ENCODE data around the gene IL19.

Gene IL19

DNA sequence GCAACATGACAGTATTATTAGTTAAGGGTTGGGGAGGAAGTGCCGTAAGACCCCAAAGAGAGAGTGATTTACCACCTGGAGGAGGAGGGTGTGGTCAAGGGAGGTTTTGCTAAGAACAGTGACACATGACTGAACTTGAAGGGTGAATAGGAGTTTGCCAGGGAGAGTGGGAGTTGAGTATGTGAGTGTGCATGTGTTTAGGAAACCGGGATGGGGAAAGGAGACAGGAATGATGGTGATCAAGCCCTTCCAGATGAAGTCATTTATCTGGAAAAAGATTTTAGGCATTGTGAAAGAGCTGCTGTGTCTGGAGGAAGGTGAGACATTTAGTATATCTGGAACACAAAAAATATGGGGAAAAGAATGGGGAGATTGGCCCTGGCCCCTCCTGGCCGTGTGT, 29.8 kb downstream of the IL19 start:
- DNase-seq (ENCODE audit: low spot score): no peak

DNA sequence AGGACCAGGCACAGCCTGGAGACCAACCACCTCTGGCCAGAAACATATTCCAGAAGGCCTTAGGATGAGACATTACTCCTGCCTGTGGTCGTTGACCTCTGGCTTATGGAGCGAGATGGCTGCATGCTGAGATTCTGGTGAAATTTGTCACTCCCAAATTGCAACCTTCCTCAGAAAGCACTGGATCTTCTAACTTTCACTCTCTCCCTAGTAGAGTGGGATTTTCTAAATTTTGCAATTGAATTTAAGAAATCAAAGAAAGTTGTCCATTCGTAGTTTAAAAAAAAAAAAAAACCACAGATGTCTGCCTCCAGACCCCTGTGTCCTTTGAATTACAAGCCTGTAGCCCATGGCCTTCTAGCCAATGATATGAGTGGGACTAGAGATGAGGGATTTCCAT, 30.3 kb downstream of the IL19 start:
- DNase-seq (ENCODE audit: low spot score): no peak

DNA sequence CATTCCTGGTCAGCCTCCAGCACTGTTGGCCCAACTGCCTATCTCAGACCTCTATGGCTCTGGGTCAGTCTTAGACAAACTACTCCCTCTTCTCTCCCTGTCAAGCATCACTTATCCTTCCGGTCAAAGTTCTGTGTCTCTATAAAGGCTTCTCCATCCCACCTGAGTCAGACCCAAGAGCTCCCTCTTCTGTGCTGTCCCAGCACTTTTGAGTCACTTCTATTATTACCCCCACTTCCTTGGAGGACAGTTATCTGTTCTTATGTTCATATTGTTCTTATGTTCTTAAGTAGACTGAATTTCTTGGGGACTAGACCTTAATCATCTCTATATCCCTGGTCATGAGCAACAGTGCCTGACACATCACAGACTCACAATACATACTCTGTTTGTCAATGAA, 30.9 kb downstream of the IL19 start:
- DNase-seq (ENCODE audit: low spot score): no peak

DNA sequence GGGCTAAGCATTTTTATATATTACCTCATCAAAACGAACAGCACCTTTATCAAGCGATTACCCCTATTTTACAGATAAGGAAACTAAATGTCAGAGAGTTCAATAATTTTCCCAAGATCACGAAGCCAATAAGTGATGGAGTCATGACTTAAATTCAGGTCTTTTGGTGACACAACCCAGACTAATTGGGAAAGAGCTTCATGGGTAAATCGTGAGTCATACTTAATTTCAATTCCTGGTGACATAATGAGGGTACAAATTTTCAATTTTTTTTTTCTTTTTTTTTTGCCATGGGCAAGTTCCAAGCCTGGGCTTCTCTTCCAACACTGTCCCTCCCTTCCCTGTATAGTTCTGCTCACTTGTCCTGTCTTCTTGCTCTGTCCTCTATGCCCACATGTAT, 31.8 kb downstream of the IL19 start:
- DNase-seq (ENCODE audit: low spot score): no peak

DNA sequence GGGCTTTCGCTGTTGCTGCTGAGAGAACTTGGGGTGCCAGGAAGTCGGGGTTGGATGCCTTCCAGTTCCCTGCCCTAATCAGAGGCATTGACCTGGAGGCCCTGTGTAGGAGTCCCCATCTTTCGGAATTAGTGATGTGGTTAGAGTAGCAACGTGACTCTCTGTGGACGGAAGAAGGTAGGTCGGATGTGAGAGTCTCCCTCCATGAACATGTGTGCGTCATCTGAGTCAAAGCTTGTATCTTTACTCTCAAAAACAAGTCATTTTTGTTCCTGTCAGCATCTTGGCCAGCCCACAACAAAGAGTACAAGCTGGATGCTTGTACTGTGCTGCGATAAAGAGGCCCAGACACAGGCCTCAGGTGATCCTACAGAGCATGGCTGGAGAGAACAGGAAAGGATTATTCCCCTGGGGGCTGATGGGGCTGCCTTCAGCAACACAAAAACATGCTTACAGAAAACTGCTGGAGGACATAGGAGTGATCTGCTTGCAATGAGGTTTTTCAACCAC, 32.7 kb downstream of the IL19 start:
- no peak for DNase-seq (ENCODE audit: low spot score)

DNA sequence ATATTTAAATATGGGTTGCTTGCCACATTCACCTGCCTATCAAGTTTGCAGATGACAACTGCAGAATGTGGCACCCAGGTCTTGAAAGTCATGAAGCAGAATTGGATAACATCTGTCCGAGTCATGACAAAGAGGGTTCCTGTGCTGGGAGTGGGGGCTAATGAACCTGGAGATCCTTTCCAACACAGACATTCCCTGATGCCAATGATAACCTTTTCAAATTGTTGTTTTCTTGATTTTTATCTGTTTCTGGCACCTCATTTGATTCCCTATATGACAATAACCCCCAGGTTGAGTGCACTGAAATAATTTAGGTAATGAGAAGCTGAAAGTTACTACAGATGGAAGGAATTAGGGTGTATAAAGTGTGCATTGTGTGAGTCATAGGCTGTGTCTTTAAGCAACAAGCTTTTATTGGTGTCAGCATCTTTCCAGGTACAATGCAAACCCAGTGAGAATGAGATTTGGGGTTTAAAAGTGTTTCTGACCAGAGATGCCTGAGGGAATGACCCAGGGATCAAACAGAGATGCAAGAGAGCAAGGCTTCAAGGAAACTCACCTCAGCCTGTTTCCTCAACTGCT, 33.7 kb downstream of the IL19 start:
- DNase-seq (ENCODE audit: low spot score): no peak

DNA sequence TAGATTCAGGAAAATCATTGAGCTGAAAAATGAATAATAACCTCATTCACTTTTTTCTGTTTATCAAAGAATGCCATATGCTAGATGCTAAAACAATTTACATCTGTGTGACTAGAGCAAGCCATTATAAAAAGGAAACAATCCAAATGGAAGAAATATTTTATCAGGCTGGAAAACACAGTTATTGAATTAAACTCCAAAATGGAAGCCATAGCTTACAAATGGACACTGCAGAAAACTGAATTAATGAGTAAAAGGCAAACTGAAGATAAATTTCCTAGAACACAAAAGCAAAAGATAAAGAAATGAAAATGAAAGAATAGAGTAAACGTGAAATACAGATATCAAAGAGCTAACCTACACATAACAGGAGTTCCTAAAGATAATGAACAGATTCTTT, 34.8 kb downstream of the IL19 start:
- no peak for DNase-seq (ENCODE audit: low spot score)

DNA sequence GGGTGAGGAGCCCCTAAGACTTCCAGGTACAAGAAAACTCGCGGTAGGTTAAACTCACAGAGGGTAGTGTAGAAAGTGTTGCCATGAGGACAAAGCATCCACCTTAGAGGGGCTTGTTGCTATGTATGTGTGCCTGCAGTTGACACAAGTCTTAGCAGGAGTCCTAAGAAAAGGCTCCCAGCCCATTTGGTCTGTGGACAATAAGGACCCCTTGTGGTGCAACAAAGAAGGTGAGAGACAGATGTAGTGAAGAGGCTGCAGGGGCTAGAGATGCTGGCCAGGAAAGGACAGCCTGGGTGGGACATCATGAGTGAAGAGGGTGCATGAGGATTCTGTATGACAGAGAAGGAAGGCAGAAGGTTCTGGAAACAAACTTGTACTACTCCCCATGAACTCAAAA, 38.0 kb downstream of the IL19 start:
- DNase-seq (ENCODE audit: low spot score): no peak

DNA sequence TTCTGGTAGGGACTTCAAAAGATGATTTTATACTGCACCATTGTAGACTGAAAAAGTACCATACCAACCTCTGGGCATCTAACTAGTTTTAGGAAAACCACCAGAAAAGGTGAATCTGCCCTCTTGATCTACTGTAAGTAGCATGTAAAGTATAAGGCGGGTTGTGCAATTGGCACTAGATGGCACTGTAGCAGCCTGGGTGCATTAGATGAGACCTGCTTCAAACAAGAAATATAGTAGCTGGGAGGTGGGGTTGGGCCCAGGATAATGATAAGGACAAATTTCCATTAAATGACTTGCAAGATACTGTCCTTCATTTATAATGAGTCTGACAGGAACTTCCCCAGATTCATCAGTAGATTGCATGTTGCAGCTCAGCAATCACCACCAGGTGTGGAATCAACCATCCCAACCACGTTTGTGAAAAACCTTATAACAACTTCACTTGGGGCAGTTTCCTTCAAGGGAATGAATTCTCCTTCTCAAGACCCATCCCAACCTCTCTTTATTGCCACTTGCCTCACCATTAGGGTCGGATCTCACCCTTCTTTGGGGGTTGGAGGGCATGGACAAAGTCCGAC, 39.0 kb downstream of the IL19 start:
- DNase-seq (ENCODE audit: low spot score): no peak

DNA sequence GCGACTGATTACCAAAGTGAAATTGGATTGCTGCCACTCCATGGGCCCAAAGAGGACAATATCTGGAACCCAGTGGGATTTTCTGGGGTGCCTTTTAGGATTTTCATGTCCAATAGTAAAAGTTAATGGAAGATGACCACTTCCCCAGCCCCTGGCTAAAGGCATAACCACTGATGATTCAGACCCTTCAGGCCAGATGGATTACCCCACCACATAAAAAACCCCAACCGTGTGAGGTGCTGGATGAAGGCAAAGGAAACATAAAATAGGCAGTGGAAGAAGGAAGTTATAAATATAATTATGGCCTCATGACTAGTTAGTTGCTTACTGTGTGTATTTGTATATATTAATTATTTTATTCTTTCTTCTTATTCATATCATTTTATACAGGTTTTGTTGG, 41.9 kb downstream of the IL19 start:
- DNase-seq (ENCODE audit: low spot score): no peak

DNA sequence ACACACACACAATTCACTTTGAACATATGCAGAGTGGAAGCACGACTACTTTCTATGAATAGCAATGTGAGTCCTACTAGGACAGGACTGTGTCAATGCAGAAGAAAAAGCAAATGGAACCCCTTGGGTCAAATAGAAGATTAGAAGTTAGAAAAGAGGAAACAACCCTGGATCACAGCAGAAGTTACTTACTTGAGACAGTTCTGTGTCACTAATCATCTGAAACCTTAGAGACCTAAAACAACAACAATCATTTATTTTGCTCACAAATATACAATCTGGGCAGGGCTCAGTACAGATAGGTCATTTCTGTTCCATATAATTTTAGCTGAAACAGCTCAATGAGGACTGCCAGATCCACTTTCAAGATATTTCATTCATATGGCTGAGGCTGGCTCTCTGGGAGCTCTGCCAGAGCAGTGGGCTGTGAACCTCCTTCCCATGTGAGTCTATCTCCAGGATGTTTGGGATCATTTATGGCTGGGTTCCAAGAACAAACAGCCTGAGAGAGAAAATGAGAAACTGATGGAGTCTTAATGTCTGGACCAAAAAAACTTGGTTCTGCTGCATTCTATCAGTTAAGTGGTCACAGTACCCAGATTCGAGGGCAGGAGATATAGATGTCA, 44.3 kb downstream of the IL19 start:
- no peak for DNase-seq (ENCODE audit: low spot score)

DNA sequence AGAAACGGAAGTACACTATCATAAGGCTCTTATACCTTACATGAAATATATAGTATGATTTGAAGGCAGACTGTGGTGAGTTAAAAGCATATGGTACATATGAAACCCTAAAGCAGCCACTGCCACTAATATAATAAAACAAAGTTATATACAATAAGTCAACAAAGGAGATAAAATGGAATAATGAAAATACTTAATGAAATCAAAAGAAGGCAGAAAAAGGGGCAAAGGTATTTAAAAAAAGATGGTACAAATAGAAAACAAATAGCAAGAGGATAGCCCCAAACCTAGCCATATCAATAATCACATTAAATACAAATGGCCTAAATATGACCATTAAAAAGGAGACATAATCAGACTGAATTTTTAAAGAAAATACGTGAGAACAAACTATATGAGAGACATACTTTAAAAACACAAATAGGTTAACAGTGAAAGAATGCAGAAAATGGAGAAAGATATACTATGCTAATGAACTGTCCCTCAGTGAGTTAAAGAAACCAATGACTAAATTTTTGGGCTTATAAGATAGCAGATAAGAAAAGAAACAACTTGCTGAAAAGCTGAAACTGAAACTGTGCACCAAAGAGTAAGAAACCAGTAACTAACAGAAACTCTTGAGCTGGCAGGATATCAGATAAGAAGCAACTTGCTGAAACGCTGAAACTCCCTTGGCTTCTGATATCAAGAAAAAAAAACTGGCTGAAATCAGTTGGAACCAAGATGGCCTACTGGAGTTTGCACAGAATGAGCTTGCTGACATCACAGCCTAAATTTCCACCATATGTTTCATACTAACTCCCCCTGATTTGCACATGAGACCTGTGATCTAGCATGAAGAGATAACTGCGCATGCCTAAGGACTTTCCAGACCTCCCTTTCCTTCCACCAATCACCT, 46.1 kb downstream of the IL19 start:
- DNase-seq (ENCODE audit: low spot score): no peak

DNA sequence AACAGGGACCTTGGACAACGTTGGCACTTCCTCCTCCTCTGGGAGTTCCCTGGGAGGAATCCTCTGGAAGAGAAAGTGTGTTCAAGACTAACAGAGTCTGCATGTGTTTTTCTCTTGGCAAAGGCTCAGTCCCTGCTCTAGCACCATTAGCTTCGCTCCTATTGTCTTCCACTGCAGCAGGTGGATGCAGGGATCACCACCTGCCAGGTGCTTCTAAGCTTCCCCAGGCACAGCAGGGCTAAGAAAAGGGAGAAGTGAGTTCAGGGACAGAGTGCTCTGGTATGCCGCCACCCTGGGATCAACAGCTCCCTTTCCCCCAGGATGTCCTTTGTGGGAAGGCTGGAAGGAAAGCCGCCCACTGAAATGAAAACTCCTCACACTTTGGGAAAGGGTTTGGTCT, 50.9 kb downstream of the IL19 start:
- no peak for DNase-seq (ENCODE audit: low spot score)

DNA sequence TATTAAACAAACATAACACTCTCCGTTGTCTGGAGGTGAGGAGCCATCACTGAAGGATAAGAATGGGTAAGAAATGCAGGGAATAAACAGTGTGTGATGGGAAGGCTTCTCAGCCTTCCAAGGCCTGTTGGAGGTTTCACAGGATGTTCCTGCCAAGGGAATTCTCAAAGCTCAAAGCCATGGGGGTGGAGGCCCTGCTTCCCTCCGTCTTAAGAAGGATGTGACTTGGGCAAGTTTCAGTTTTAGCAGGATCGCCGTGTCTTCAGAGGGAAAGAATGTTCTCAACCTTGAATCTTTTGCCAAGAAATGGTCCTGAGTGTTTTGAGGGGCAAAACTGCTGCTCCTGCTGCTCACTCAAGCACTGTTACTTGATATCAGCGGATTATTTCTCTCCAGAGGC, 53.2 kb downstream of the IL19 start:
- DNase-seq (ENCODE audit: low spot score): no peak

DNA sequence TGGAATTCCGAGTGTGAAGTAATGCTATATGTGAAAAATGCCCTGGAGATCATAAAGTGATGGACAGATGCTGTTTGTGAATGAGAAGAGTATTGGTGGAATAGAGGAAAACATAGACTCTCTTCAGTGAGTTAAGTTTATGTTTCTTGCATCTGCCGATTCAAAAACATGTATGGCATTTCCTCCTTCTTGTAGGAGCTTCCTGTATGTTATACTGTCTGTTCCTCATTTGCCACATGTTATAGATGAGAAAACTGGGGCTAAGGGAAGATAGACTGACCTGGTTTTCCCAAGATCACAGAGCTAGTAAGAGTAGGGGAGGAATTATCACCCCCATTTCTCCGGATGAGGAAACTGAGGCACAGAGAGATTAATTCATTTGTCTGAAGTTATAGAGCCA, 53.8 kb downstream of the IL19 start:
- DNase-seq (ENCODE audit: low spot score): no peak

DNA sequence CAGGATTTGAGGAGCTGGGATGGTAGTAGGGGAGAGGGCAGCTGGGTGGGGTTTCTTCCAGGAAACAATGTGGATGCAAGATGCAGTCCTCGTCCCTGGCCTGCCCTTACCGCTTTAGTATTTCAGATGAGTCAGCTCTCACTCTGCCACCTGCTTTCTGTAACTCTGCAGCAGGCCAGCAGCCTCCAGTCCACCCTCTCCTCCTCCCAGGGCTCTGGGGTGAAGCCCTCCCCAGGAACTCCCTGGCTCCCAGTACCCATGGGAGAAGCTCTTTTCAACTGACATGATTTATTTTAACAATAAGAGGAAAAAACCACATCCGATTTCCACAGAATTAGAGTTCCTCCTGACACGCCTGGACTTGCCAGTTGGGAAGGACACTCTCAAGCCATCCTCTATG, 55.8 kb downstream of the IL19 start:
- no peak for DNase-seq (ENCODE audit: low spot score)

DNA sequence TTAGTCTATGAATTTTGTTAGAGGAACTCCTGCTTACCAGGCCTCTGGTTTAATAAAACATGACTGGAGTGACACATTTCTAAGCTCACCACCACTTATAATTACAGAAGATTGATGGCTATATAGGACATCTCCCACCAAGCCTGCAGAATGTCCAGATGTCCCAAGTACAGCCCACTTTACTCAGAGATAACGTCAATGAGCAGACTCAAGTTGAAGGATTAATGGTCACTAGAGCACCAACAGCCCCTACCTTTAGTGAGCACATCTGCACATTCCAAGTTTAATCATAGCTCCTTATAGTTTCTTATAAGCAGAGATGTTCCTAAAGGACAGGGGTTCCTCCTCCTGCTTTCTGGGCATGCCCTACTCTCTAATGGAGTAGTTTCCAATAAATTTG, 57.5 kb downstream of the IL19 start:
- no peak for DNase-seq (ENCODE audit: low spot score)

DNA sequence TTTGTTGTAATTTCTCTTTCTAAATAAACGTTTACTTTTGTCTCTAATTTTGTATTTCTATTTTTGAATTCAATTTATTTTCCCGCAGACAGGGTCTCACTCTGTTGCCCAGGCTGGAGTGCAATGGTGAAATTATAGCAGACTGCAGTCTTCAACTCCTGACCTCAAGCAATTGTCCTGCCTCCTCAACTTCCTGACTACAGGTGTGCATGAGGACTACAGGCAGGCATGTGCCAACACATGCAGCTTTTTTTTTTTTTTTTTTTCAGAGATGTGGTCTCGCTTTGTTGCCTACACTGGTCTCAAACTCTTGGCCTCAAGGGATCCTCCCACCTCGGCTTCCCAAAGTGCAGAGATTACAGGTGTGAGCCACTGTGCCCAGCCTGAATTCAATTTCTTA, 58.2 kb downstream of the IL19 start:
- DNase-seq (ENCODE audit: low spot score): no peak

DNA sequence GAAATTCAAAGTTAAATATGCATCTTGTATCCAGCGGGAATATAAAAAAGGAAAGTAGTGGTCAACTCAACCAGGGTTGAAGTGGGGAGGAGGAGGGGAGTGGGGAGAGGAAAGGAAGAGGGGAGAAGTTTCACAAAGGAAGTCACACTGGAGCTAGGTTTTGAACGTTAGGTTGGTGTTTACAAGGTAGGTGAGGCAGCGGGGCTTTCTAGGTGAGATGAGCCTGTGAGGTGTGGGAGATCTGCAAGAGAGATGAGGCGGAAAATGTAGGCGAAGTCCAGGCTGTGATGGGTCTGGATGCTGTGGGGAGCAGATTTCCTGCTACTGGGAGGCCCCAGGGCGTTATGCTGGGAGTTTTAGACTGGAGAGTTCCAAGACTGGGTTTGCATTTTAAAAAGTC, 58.7 kb downstream of the IL19 start:
- DNase-seq (ENCODE audit: low spot score): no peak

DNA sequence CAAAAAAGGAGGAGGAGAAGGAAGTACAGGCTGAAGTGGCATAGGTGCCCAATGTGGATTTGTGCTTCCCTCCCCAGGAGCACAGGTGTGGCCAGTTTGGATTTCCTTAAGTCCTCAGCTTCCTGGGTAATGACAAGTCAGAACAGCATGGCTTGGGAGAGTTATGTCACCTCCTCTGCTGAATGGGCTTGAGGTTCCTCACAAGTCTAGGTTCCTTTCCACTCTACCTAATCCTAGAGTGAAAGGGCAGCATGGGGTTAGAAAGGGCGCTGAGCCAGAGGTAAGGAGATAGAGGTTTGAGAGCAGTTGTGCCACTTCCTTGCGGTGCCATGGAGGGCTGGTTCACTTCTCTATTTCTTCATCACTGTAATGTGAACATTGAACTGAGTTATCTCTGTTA, 59.3 kb downstream of the IL19 start:
- DNase-seq (ENCODE audit: low spot score): no peak

DNA sequence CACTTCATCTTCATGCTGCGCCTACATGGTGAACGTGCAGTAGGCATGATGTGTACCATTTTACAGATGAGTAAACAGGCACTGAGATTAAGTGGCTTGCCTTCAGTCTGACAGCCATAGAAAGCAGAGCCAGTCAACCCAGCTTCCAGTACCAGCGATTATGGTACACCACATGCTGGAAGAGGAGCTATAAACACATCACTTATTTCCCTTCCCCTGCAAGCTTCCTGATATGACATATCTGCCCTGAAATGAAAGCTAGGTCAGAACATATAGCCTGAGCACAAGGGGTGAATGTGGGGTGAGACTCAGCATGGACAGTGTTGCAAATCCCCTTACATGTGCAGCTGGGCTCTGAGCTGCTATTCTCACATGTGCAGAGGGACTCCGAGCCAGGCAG, 61.1 kb downstream of the IL19 start:
- no peak for DNase-seq (ENCODE audit: low spot score)

DNA sequence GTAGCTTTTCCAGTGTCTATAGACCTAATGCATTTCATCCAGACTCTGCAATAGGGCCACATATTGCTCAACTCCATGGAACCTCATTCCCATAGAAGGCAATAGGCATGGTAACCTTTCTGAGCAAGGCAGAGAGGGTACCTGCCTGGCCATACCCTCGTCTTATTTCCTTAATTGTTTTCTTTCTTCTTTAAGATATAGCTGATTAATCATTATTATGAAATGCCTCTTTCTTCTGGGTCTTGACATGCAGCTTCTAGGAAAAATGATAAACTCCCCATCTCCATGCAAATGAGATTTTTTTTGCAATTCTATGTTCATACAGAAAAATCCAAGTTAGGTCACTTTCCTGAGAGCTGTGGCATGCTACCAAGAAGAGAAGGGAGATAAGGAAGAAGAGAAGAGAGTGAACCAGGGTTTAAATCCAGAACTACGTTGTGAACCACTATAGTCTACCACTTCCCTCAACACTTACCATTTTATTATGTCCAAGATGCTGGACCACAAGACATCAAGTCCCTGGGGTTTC, 61.8 kb downstream of the IL19 start:
- no peak for DNase-seq (ENCODE audit: low spot score)

All from left forelimb (tissue), 1 donor.